ENCODE data around the gene FMNL2.

Gene FMNL2

DNA sequence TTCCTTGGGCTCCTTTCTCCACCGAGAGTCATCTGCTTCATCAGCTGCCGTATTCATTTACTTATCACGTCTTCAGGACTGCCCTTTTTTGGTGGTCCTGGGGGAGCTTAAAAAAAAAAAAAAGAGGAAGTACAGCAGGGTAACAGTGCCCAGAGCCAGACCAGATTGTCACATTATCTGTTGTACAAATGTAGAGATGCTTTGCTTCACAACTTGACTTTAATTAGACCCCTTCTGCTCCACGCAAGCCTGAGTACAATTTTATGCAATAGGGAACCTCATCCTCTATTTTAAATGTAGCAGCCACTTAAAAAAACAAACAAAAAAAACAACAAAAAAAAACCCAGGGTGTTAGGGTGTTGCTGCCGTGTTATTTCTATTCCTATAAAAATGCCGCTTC lies 254.0 kb downstream of the FMNL2 start:
- DNase-seq = no peak

DNA sequence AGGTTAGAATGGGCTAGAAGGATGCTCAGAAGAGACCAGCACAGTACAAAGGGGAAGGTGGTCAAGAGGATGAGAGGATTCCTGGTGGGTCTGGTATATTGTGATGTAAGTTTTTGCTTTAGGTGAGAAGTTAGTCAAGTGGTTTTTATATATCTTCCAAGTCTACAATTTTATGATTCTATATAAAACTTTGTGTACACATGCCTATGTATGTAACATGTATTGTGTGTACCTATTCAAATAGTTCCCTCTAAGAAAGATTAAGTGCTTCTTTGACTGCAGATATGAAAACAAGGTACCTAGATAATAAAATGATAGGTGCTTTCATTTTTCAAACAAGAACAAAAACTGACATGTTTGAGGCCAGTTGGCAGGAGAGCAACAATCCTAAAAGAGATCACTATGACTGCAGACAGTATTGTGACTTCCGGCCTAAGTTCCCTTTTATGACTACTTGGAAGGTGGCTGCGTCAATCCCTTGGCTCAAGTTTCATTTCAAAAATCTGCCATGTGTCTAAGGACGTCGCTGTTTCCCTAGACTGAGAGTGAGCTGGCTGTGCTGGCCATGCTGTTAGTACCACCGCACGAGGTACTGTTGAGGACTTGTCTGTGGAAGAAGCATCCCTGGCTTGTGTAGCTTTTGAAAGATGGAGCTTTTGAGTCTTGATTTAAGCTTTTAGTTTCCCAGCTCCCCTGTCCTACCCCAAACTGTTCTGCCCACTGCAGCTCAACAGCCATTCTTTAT lies 259.2 kb downstream of the FMNL2 start:
- peak; percentile 75 to 78 for DNase-seq

DNA sequence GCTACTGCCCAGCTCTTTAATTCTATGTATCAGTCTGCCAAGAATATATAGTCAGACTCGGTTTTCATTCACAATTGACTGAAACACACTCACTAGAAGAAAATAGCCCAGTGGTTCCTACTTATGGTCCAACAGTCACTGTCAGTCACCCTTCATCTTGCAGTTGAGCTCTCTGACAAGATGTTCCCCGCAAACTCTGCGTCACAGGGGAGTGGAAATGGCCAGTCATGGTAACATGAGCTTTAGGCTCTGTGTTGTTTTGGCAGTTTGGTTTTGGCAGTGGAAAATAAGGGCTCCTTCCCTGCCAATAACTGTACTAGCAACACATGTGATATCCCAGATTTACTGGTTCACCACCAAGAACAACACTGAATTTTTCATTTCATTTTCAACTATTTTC lies 259.8 kb downstream of the FMNL2 start:
- no peak for DNase-seq

DNA sequence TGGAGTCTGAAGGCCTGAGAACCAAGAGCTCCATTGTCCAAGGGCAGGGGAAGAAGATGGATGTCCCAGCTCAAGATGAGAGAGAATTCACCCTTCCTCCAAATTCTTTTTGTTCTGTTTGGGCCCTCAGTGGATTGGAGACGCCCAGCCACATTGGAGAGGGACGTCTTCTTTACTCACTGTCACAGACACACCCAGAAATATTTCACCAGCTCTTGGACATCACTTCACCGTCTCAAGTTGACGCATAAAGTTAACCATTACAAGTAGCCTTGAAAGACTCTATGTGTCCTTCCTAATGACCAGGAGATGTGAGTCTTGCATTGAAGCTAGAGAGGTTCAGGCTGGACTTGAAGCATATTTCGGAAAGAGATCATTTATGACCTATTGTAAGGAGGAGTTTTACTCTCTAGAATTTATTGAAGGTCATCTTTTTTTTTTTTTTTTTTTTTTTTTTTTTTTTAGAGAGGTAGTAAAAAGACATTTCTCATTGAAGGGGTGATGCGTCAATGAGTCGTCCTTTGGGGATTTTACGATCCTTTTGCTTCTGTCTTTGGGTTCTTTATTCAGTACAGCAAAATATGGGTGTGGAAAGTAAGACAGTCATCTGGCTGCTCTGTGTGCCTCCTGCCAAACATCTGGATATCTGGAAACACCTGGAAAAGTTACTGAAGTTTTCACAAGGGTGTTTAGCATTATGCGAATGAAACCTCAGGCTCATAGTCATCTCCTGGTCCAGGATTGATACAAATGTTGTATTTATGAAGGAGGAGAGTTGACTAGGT lies 264.2 kb downstream of the FMNL2 start:
- DNase-seq = peak in 1 of 2 donors; percentile 13

DNA sequence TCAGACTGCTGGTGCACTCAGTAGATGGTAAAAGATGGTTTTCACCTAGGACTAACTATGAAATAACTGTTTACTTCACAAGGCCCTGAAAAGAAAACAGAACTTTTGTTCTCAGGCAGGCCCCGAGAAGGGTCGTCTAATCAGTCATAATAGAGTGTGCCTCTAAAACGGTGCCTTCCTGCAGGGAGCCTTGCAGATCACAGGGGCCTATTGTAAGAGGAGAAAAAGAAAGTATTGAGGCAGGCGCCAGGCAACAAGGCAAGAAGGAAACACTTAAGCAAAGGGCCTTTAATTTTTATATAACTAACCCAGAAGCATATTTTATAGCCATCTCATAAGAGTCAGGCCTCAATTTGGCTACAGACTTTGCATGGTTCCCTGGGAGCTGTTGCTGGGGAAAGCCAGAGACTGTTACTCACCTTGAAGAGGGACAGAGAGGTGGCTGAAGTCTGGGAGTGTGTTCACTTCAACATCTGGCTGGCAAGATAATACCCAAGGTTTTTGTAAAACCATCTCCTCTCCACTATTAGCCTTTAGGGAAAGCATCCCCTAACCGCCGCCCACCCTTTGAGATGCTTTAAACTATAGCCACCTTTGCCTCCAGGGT lies 265.2 kb downstream of the FMNL2 start:
- DNase-seq = no peak

DNA sequence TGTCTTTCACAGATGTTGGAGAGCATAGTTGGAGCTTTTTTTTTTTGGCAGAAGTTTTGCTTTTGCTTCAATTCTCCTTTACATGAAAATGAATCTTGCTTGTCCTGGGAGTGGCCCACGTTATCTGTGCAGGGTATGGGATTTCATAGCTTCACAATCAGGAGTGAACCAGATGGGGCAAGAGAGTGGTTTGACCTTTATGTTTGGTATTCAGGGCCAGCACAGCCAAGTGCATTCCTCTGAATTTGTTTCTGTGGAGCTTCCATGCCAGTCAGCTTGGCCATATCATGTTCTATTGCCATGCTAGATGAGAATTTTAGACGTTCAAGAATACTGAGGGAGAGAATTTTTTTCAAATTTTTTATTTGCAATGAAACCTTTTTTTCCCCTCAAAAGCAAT lies 265.7 kb downstream of the FMNL2 start:
- no peak for DNase-seq

DNA sequence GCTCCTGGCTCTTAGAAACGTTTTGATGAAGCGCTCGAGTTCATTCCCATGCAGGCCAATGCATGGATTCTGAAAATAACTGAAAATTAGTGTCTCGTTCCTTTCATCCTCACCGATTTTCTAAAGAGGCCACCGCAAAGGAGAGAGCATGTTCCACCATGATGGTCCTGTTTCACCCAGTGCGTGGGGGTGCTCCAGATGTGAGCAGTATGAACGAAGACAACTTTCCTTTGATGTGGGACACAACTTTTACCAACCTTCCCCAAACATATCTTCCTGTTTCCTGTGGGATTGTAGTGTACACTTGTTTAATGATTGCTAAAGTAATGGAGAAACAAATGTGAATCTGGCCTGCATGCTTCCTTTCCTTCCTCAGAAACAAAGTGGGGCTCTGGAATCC lies 267.8 kb downstream of the FMNL2 start:
- DNase-seq = no peak

DNA sequence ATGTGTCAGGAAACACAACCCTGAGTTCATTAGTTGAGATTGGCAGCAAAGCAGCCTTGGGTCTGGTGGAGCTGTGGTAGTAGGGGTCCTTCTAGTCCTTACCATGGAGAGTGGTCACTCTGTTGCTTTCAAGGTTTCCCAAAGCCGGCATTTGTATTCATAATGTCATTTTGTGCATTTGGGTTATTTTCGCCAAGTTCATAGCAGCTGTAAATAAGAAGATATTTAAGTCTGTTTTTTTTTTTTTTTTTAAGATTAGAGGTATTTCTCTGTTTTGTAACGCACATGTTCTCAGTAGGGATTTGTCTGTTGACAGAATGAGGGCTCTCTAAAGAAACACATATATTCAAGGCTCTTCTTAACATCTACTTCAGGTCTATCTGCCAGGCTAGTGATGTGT lies 268.2 kb downstream of the FMNL2 start:
- no peak for DNase-seq

DNA sequence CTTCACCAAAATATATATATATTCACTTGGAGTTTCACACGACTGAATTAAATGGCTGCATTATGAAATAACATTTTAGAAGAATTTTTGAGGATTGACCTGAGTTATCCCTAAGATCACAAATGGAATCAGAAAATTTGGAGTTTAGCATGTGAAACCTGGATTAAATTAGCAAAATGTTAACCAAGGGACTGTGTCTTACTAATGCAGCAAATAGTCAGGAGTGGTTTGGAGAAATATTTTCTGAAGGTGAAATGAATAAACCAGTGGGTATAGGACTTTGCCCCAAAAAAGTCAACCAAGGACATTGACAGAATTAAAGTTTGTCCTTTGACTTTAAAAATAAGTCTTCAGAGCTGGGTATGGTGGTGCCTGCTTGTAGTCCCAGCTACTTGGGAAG lies 271.1 kb downstream of the FMNL2 start:
- no peak for DNase-seq

DNA sequence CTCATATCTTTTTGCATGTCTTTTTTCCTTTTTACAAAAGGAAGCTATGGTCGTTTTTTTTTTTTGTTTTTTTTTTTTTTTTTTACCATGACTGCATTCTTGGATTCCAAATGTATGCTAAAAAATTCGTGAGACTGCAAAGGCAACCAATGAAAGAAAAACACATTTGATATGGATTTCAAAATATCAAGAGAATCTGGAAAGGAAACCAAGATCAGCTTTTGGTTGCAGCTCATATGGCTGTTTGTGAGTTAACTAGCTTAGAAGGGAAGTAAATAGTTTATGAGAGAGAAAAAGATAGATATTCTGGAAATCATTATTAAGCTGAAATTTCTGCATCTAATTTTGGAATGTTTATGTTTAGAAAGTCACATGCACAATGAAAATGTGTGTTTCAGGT lies 272.0 kb downstream of the FMNL2 start:
- DNase-seq = no peak

DNA sequence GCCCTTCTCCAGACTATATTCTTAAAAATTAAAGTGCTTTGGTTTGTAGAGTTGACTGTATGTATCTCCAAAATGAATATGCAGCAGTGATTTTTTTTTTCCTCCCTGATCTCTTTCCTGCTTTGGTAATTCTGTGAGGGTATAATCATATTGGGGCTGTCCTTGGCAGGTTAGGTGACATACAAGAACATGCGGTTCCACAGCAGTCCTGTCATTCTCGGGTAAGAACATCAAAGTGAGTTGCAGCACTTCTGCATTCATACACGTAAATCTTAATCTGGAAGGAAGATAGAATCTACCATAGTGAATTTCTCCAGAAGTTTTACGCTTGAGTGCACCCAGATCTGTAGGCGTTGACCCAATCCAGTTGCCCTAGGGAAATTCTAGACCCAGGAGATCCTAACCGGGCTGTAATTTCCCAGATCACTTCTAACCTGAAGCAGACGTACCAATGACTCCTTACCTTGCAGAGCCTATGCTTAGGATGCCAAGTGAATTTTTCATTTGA lies 272.9 kb downstream of the FMNL2 start:
- no peak for DNase-seq

DNA sequence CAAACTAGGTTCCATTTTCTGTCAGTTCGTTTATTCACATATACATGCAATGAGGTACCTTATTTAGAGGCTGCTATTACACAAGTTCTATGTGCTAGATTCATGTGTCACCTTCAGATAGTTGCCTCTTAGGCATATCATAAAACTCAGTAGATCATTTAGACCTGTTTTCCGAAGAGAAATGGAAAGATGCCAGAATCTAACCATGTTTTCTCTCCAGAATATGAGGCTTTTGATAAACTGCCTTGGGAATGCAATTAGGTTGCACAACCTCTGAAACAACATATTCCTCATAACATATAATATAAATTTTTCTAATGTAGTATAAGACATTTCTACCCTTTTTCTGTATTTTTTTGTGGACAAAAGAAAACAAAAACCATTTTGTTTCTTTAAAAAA lies 274.2 kb downstream of the FMNL2 start:
- no peak for DNase-seq

DNA sequence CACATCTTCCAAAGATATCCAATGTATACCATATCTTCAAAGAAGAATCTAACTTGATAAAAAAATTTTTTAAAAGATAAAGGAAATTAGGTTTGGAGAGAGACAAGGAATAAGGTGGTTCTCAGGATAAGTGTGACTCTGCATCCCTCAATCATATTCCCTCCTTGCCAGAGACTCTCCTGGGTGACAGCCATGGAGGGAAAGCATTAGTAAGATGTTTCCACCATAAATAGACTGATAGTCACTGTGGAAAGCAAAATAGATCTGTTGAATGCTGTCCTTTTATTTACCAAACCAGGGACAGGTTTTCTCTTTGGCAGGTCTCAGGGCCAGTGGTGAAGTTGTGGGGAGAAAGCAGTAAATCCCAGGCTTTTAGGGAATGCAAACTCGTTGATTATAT lies 274.7 kb downstream of the FMNL2 start:
- no peak for DNase-seq

DNA sequence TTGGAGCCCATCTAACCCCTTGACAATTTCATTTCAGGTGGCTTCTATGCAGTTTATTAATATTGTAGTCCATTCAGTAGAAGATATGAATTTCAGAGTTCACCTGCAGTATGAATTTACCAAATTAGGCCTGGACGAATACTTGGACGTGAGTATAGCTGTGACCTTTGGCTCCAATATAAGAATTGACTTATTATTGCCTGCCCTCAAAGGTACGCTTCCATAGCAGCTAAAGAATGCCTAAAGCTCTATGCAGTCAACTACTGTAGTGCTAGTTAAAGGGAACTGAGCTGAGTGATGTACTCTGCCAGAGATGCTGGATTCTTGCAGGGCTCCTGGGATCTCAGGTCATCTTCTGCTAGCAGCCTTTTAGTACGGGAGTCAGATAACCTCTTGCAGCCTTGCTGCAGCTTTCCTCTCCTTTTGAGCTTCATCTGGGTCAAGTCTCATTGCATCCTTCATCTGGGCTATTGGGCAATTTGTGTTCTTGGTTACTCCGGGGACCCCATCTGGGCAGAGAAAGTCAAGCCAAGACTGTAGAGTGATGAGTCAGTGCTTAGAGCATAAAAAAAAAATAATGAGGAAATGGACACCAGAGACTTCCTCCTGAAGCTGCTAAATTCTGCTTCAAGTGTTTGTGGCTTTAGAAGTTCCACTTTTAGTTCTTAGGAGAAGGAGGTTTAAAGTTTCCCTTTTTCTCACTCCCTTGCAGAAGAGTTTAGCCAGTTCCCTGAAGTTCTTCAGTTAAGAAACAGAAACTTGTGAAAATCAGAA lies 276.7 kb downstream of the FMNL2 start:
- DNase-seq = peak; percentile 88 to 95

DNA sequence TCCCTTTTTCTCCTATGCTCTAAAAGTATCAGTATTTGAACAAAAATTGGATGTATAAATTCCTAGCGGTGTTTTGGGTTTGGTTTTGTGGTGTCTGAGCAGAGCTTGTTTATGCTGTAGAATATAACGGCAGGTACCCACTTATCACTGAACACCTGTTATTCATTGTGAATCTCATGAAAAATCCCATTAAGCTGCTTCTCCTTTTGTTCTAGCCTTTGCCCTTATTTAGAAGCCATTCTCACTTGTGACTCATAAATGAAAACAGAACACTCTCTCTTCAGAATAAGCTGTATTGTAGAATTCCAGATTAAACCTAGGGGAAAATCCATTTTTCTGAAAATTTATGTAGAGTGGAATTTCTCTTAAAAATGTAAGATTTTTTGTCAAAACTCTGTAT lies 278.3 kb downstream of the FMNL2 start:
- DNase-seq = peak; percentile 65

DNA sequence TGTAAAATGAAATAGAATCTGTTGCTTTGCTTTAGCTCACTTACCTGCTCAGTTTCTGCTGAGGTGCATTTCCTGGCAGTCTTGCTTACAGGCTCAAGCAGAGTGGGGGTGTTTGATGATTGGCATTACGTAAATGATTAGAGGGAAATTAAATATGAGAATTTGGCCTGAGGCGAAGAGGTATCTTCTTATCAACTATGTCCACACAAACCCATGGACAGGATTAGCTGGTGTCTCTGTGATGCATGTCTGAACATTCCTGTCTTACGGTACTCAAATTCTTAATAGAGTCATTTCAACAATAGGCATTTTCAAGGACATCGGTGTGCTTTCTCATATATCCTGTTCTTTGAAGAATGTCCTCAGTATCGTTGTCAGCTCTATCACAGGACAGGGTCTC lies 280.2 kb downstream of the FMNL2 start:
- DNase-seq = no peak

DNA sequence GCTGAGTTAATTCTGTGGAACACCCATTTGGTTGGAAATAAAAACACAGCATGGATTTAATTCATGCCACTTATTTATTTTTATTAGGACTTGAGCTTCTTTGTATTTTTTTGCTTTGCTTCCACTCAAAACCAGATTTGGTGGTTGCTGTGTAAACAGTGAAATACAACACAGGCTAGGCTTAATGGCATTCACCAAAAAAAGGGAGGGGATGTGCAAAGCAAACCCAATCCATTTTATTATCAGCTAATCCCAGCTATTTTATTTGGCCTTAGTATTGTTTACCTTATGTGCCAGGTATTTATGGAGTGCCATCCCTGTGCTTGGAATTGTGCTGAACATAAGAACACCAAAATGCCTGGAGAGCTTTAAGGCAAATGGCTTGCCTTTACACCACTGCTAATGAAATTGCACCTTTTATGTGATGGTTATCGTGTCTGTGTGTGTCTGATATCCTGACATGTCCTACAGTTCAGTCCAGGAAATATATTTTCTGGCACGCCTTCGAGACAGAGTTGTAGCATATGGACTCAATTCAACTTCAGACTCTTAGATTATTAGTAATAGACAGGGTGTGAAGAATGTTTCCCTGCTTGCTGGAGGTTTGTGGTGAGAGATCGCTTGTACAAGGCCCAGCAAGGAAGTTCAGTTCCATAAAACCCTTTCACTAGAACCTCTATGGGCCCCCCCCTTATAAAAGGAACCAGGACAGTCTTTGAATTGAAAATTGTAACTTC lies 282.6 kb downstream of the FMNL2 start:
- no peak for DNase-seq

DNA sequence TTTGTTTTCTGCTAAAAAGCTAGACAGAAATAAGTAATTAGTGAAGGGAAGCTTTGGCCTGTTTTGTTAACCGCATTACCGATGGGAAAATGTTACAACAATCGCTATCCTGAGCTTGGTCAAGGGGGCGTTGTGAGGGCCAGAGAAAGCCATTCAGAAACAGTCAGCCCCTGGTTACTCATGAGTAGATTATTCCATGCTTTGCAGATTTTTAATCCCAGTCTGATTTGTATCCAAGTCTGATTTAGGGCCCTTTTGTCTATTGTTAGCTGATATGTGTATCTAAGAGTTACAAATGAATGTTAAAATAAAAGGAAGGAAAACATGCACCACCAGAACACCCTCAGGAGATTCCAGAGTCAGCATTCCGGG lies 283.2 kb downstream of the FMNL2 start:
- DNase-seq = no peak

DNA sequence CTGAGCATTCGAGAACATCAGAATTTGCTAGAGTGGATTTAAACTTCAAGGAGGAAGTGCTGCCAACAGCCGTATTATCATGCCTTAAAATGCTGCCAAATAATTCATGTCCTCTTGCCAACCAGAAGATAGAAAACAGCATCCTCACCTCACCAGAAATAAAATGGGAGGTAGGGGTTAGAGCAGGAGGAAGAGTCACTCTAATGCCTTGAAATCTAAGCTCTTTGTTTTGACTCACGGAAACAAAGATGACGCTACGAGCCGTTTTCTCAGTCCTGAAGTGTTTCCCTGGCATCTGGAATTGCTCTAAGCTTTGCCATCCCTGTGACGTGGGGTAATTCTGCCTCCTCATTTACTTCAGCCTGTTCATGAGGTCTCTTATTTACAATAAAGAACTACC lies 285.2 kb downstream of the FMNL2 start:
- DNase-seq = no peak

DNA sequence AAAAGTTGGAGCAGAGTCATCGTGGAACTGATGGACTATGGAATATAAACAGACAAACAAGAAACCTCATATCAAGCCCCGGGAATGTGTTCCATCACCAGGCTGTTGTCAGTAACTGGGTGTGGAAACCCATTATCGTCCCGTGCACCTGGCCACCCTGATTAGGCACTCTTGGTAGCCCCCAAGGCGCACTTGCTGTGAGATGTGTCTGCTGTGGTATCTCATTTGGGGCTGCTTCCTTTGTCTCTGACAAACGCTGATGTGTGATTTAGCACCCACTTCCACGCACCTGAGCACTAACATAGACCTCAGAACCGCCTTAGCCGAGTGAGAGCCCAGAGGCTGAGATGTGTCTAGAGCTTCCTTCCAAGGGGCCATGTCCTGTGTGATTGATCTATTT lies 286.0 kb downstream of the FMNL2 start:
- no peak for DNase-seq

DNA sequence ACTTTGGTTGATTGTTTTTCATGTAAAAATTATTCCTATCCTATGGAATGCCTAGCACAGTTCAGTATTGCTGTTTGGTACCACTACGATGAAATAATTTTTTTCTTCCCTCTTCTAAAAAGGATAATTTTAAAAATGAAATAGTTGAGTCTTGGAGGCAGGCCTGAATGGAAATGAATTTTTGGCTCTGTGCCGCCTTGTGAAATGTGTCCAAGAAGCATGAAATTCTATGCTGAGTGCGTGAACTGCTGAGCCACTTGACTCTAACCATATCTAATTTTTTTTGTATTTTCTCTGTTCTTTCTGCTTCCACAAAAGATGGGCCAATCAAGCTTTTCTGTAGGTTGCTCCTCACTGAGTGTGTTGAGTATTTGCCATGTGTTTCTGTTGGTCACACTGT lies 287.2 kb downstream of the FMNL2 start:
- DNase-seq = no peak

DNA sequence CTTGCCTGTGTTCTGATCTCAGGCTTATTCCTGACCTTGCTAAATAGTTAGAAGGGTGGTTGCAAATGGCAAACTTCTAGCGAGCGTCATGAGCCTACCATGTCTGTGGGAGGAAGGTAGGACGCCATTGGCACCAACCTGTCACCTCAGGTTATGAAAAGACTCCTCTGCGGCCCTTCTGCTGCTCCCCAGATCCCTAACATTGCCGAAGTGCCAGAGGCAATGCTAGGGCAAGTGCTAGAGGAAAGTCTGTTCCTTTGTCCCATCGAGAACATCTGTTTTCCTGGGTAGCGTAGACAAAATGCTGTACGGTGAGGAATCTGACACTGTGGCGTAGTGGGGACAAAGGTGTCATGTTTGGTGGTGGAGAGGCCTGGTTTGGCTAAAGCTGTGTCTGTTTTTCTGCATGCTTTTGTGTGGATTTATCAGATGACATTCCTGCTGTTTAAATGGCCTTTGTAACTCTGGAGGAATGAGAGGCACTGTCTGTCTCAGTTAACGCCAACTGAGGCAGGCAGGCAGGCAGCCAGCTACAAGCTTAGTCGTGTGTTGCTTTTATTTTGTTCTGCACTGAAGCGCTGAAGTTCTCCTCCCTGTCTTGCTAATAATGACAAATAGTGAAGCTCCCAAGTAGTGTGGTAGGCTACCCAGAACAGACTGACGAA lies 288.2 kb downstream of the FMNL2 start:
- no peak for DNase-seq

Data from inflammatory macrophage treated with lipopolysaccharide for 1 hour (primary cell).